Measurements from ENCODE around the gene FBXL17.

The FBXL17 gene

GRCh38 chr5:108125771-108126511 lies 256.0 kb downstream of the FBXL17 start:
- ChIA-PET CTCF (no interaction called here), POLR2A (no interaction called here)
- Histone ChIP-seq H3K4me3 (ENCODE audit: control insufficient read depth in 1 of 7, extremely low read depth in 1 of 7, insufficient read depth in 4 of 7, low read depth in 2 of 7, low read length in 6 of 7) (no peak overlapping the region), H3K9me3 (ENCODE audit: control extremely low read depth in 1 of 5, control insufficient read depth in 4 of 5, insufficient read depth in 2 of 5, low read depth in 1 of 5, low read length in 4 of 5) (no peaks in the 10 kb centered on the region), H3K4me1 (ENCODE audit: control extremely low read depth in 1 of 4, control insufficient read depth in 4 of 4, insufficient read depth in 4 of 4, low read length in 3 of 4) (no peaks in the 10 kb centered on the region), H3K36me3 (ENCODE audit: control insufficient read depth in 4 of 4, insufficient read depth in 4 of 4, low read length in 3 of 4) (no peaks in the 10 kb centered on the region), H3K27me3 (replicated peaks in 2 of 5; ENCODE audit: control insufficient read depth in 4 of 5, insufficient read depth in 5 of 5, low read length in 4 of 5) (no peaks in the 10 kb centered on the region), H3K27ac (ENCODE audit: insufficient read depth in 1 of 2, low read depth in 1 of 2, low read length in 2 of 2, poor library complexity in 1 of 2, severe bottlenecking in 2 of 2) (no peak overlapping the region)
- DNase-seq = no peak
- WGBS (ENCODE audit: insufficient coverage) = 93% methylated on average over 3 of the region's 3 CpGs

DNA sequence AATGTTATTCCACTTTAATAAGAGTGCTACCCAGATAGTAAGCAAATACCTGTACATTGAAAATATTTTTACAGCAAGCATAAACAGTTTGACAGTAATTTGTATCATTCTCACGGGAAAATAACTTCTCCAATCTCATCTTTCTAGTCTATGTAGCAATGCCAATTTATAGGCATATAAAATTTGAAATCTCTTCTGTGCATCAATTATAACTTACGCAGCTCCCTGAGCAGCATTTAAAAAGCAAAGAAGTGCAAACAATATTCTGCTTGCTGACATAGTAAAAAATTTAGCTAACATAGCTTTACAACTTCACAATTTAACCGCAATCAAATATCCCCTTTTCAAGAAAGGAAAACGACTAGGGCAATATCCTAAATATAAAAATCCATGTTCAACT lies 257.3 kb downstream of the FBXL17 start:
- no peak for DNase-seq
- Histone ChIP-seq H3K27me3 (replicated peaks in 2 of 5; ENCODE audit: control insufficient read depth in 4 of 5, insufficient read depth in 5 of 5, low read length in 4 of 5) (no peaks in the 10 kb centered on the region), H3K36me3 (ENCODE audit: control insufficient read depth in 4 of 4, insufficient read depth in 4 of 4, low read length in 3 of 4) (peaks cover 0 to 2% (median 0%) of the 10 kb centered on the region in 4 experiments), H3K9me3 (ENCODE audit: control extremely low read depth in 1 of 5, control insufficient read depth in 4 of 5, insufficient read depth in 2 of 5, low read depth in 1 of 5, low read length in 4 of 5) (no peaks in the 10 kb centered on the region), H3K4me3 (ENCODE audit: control insufficient read depth in 1 of 7, extremely low read depth in 1 of 7, insufficient read depth in 4 of 7, low read depth in 2 of 7, low read length in 6 of 7) (no peak overlapping the region), H3K4me1 (ENCODE audit: control extremely low read depth in 1 of 4, control insufficient read depth in 4 of 4, insufficient read depth in 4 of 4, low read length in 3 of 4) (no peaks in the 10 kb centered on the region), H3K27ac (ENCODE audit: insufficient read depth in 1 of 2, low read depth in 1 of 2, low read length in 2 of 2, poor library complexity in 1 of 2, severe bottlenecking in 2 of 2) (no peak overlapping the region)
- ChIA-PET POLR2A (no interaction called here), CTCF (no interaction called here)
- WGBS (ENCODE audit: insufficient coverage) = 100% methylated on average over 2 of the region's 4 CpGs

GRCh38 chr5:108122702-108123101 lies 259.2 kb downstream of the FBXL17 start:
- ChIA-PET CTCF (no interaction called here), POLR2A (no interaction called here)

DNA sequence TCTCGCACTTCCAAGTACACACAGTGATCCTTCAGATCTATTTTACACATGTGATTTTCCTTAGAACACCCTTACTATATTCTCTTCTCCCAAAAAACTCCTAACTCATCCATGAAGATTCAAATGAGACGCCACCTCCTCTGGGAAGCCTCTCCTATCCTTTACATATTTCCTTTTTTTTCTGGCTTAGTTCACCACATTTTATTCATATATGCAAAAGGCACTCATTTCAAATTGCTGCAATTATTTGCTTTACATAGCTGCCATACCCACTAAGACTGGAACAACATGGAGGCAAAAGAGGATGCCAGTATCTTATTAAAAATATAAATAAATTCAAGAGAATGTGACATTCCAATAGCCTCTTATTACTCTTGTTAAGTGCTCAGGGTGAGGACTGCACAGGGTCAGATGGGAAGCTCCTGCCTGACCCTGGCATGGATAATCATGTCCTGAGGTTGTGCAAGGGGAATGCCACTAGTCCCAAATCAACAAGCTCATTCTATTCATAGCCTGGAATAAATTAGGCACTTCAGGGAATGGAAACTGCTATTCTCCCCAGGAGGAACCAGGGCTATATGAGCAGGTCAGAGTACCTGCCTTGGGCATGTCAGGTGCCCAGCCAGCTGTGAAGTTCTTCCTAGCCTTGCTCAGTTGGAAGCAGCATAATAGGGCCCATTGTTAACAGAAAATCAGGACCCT lies 262.9 kb downstream of the FBXL17 start:
- Histone ChIP-seq H3K27me3 (replicated peaks in 2 of 5; ENCODE audit: control insufficient read depth in 4 of 5, insufficient read depth in 5 of 5, low read length in 4 of 5) (no peaks in the 10 kb centered on the region), H3K27ac (ENCODE audit: insufficient read depth in 1 of 2, low read depth in 1 of 2, low read length in 2 of 2, poor library complexity in 1 of 2, severe bottlenecking in 2 of 2) (no peak overlapping the region), H3K36me3 (ENCODE audit: control insufficient read depth in 4 of 4, insufficient read depth in 4 of 4, low read length in 3 of 4) (peaks cover 0 to 2% (median 0%) of the 10 kb centered on the region in 4 experiments), H3K4me1 (ENCODE audit: control extremely low read depth in 1 of 4, control insufficient read depth in 4 of 4, insufficient read depth in 4 of 4, low read length in 3 of 4) (no peaks in the 10 kb centered on the region), H3K9me3 (ENCODE audit: control extremely low read depth in 1 of 5, control insufficient read depth in 4 of 5, insufficient read depth in 2 of 5, low read depth in 1 of 5, low read length in 4 of 5) (no peaks in the 10 kb centered on the region), H3K4me3 (ENCODE audit: control insufficient read depth in 1 of 7, extremely low read depth in 1 of 7, insufficient read depth in 4 of 7, low read depth in 2 of 7, low read length in 6 of 7) (no peak overlapping the region)
- CTCF ChIA-PET = no interaction called here
- POLR2A ChIA-PET = no interaction called here
- 100% methylated on average over 2 of the region's 2 CpGs for WGBS (ENCODE audit: insufficient coverage)
- DNase-seq = no peak

More at GRCh38 chr5:108122702-108123101, 259.2 kb downstream of the FBXL17 start:
- 89% methylated on average over 1 of the region's 4 CpGs for WGBS (ENCODE audit: insufficient coverage)
- H3K4me3 ChIP-seq (ENCODE audit: control insufficient read depth in 1 of 7, extremely low read depth in 1 of 7, insufficient read depth in 4 of 7, low read depth in 2 of 7, low read length in 6 of 7) = no peak overlapping the region
- H3K27me3 ChIP-seq (replicated peaks in 2 of 5; ENCODE audit: control insufficient read depth in 4 of 5, insufficient read depth in 5 of 5, low read length in 4 of 5) = no peaks in the 10 kb centered on the region
- no peaks in the 10 kb centered on the region for H3K9me3 ChIP-seq (ENCODE audit: control extremely low read depth in 1 of 5, control insufficient read depth in 4 of 5, insufficient read depth in 2 of 5, low read depth in 1 of 5, low read length in 4 of 5)
- H3K27ac ChIP-seq (ENCODE audit: insufficient read depth in 1 of 2, low read depth in 1 of 2, low read length in 2 of 2, poor library complexity in 1 of 2, severe bottlenecking in 2 of 2) = no peak overlapping the region
- no peaks in the 10 kb centered on the region for H3K4me1 ChIP-seq (ENCODE audit: control extremely low read depth in 1 of 4, control insufficient read depth in 4 of 4, insufficient read depth in 4 of 4, low read length in 3 of 4)
- no peak for DNase-seq
- H3K36me3 ChIP-seq (ENCODE audit: control insufficient read depth in 4 of 4, insufficient read depth in 4 of 4, low read length in 3 of 4) = peaks cover 0 to 2% (median 0%) of the 10 kb centered on the region in 4 experiments

GRCh38 chr5:108115673-108116072 lies 266.2 kb downstream of the FBXL17 start:
- no peaks in the 10 kb centered on the region for H3K4me1 ChIP-seq (ENCODE audit: control extremely low read depth in 1 of 4, control insufficient read depth in 4 of 4, insufficient read depth in 4 of 4, low read length in 3 of 4)
- peaks cover 0 to 2% (median 0%) of the 10 kb centered on the region in 4 experiments for H3K36me3 ChIP-seq (ENCODE audit: control insufficient read depth in 4 of 4, insufficient read depth in 4 of 4, low read length in 3 of 4)
- H3K27me3 ChIP-seq (replicated peaks in 2 of 5; ENCODE audit: control insufficient read depth in 4 of 5, insufficient read depth in 5 of 5, low read length in 4 of 5) = no peaks in the 10 kb centered on the region
- peaks cover 0 to 5% (median 0%) of the 10 kb centered on the region in 5 experiments for H3K9me3 ChIP-seq (ENCODE audit: control extremely low read depth in 1 of 5, control insufficient read depth in 4 of 5, insufficient read depth in 2 of 5, low read depth in 1 of 5, low read length in 4 of 5)
- no peak overlapping the region for H3K27ac ChIP-seq (ENCODE audit: insufficient read depth in 1 of 2, low read depth in 1 of 2, low read length in 2 of 2, poor library complexity in 1 of 2, severe bottlenecking in 2 of 2)
- ChIA-PET CTCF (no interaction called here), POLR2A (no interaction called here)
- no peak for DNase-seq
- no peak overlapping the region for H3K4me3 ChIP-seq (ENCODE audit: control insufficient read depth in 1 of 7, extremely low read depth in 1 of 7, insufficient read depth in 4 of 7, low read depth in 2 of 7, low read length in 6 of 7)

GRCh38 chr5:108113950-108114349 lies 267.9 kb downstream of the FBXL17 start:
- no peaks in the 10 kb centered on the region for H3K27me3 ChIP-seq (replicated peaks in 2 of 5; ENCODE audit: control insufficient read depth in 4 of 5, insufficient read depth in 5 of 5, low read length in 4 of 5)
- no peak overlapping the region for H3K27ac ChIP-seq (ENCODE audit: insufficient read depth in 1 of 2, low read depth in 1 of 2, low read length in 2 of 2, poor library complexity in 1 of 2, severe bottlenecking in 2 of 2)
- WGBS (ENCODE audit: insufficient coverage) = no CpG with 5 or more reads among the region's 2 CpGs
- H3K4me1 ChIP-seq (ENCODE audit: control extremely low read depth in 1 of 4, control insufficient read depth in 4 of 4, insufficient read depth in 4 of 4, low read length in 3 of 4) = no peaks in the 10 kb centered on the region
- H3K36me3 ChIP-seq (ENCODE audit: control insufficient read depth in 4 of 4, insufficient read depth in 4 of 4, low read length in 3 of 4) = no peaks in the 10 kb centered on the region
- H3K9me3 ChIP-seq (ENCODE audit: control extremely low read depth in 1 of 5, control insufficient read depth in 4 of 5, insufficient read depth in 2 of 5, low read depth in 1 of 5, low read length in 4 of 5) = peaks cover 0 to 5% (median 0%) of the 10 kb centered on the region in 5 experiments
- POLR2A ChIA-PET = no interaction called here
- no peak overlapping the region for H3K4me3 ChIP-seq (ENCODE audit: control insufficient read depth in 1 of 7, extremely low read depth in 1 of 7, insufficient read depth in 4 of 7, low read depth in 2 of 7, low read length in 6 of 7)
- no peak for DNase-seq
- CTCF ChIA-PET = no interaction called here

DNA sequence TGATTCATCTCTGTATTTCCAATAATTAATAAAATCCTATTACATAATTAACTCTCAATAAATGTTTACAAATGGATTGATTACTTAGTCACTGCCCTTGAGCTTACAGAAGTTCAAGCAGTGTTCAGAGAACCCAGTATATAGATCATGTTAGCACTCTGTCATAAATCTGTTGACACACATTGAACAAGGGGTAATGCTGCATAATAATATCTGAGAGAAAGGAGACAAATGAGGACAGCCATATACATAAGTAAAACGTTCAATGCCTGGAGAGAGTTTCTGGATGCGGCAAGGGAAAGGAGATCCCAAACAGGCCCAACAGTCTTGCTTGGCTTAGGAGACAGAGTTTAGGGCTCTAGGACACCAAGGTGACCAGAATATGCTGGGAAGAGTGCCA lies 270.2 kb downstream of the FBXL17 start:
- 100% methylated on average over 2 of the region's 2 CpGs for WGBS (ENCODE audit: insufficient coverage)
- DNase-seq = no peak
- Histone ChIP-seq H3K4me3 (ENCODE audit: control insufficient read depth in 1 of 7, extremely low read depth in 1 of 7, insufficient read depth in 4 of 7, low read depth in 2 of 7, low read length in 6 of 7) (no peak overlapping the region), H3K27me3 (replicated peaks in 2 of 5; ENCODE audit: control insufficient read depth in 4 of 5, insufficient read depth in 5 of 5, low read length in 4 of 5) (no peaks in the 10 kb centered on the region), H3K36me3 (ENCODE audit: control insufficient read depth in 4 of 4, insufficient read depth in 4 of 4, low read length in 3 of 4) (no peaks in the 10 kb centered on the region), H3K27ac (ENCODE audit: insufficient read depth in 1 of 2, low read depth in 1 of 2, low read length in 2 of 2, poor library complexity in 1 of 2, severe bottlenecking in 2 of 2) (no peak overlapping the region), H3K9me3 (ENCODE audit: control extremely low read depth in 1 of 5, control insufficient read depth in 4 of 5, insufficient read depth in 2 of 5, low read depth in 1 of 5, low read length in 4 of 5) (peaks cover 0 to 5% (median 0%) of the 10 kb centered on the region in 5 experiments), H3K4me1 (ENCODE audit: control extremely low read depth in 1 of 4, control insufficient read depth in 4 of 4, insufficient read depth in 4 of 4, low read length in 3 of 4) (no peaks in the 10 kb centered on the region)
- ChIA-PET CTCF (interaction anchor here (1.7 kb wide), 1 partner anchor 10 kb away, joined by 3 read pairs; no protein-coding TSS in a partner anchor), POLR2A (no interaction called here)
